ENCODE measurements around the gene THOP1. TPM values are rescaled to one million over a fixed set of nuclear protein-coding genes. Genes with fewer than 3 reads are reported as not detected.
"Not testable (repeated sequence)": the region's sequence is repeated elsewhere in the genome, so short reads cannot be mapped to it uniquely, and the experiment has no call there.

The THOP1 gene
- total RNA-seq, 4 donors from 2014 or later = 31.6 to 55.0 (median 41.4) TPM

- Histone ChIP-seq H3K9me3 (no peaks in the 10 kb centered on the region), H3K36me3 (peaks cover 6% of the 10 kb centered on the region), H3K27me3 (no peaks in the 10 kb centered on the region), H3K4me3 (no peak overlapping the region), H3K27ac (no peak overlapping the region), H3K4me1 (peaks cover 18% of the 10 kb centered on the region)
- TF ChIP-seq EP300 (IDR thresholded peaks at IDR 0.05) = no peak
- TF ChIP-seq POLR2AphosphoS5 (IDR thresholded peaks at IDR 0.05) = no peak
- TF ChIP-seq POLR2A (IDR thresholded peaks at IDR 0.05) = no peak
- no peak for TF ChIP-seq CTCF (IDR thresholded peaks at IDR 0.05)
- no peak for DNase-seq (ENCODE audit: low spot score in 2 of 2)
- whole genome bisulfite sequencing = 93% methylated on average over 16 of the region's 16 CpGs
These were observed 31.3 kb downstream of the THOP1 start for GRCh38 chr19:2816641-2817040.

GRCh38 chr19:2817237-2817829, 32.0 kb downstream of the THOP1 start:
- H3K27ac ChIP-seq; DNase-seq (ENCODE audit: low spot score in 2 of 2); H3K36me3 ChIP-seq; H3K27me3 ChIP-seq; H3K9me3 ChIP-seq; H3K4me3 ChIP-seq: not testable (repeated sequence)
- 77% methylated on average over 22 of the region's 22 CpGs for WGBS
- peaks cover 18% of the 10 kb centered on the region for H3K4me1 ChIP-seq

GRCh38 chr19:2819540-2820111, 34.3 kb downstream of the THOP1 start, which contains the start of gene ZNF554:
Gene ZNF554, plus strand, starts transcription at chr19:2819868. Its CDS starts 204 bp downstream, at chr19:2820072.
- H3K4me3 ChIP-seq = peak within 1 kb of the TSS; percentile 100

GRCh38 chr19:2820112-2820702, 34.9 kb downstream of the THOP1 start:
- H3K4me3 ChIP-seq = peak overlapping the region; percentile 100
- 10% methylated on average over 11 of the region's 36 CpGs for WGBS

More at GRCh38 chr19:2819540-2820111, 34.3 kb downstream of the THOP1 start, which contains the start of gene ZNF554:
- peak; percentile 97 to 98 for DNase-seq (ENCODE audit: low spot score in 2 of 2)
- Histone ChIP-seq H3K36me3 (peaks cover 7% of the 10 kb centered on the region), H3K9me3 (no peaks in the 10 kb centered on the region), H3K4me1 (peaks cover 18% of the 10 kb centered on the region), H3K27me3 (no peaks in the 10 kb centered on the region), H3K27ac (peak within 1 kb of the TSS; percentile 59)
- WGBS = 1% methylated on average over 16 of the region's 64 CpGs
- TF ChIP-seq CTCF (IDR thresholded peaks at IDR 0.05) = peak; percentile 91 to 97
- no peak for TF ChIP-seq EP300 (IDR thresholded peaks at IDR 0.05)

GRCh38 chr19:2822846-2823245, 37.5 kb downstream of the THOP1 start:
- Histone ChIP-seq H3K36me3 (peaks cover 13% of the 10 kb centered on the region), H3K4me1 (peaks cover 18% of the 10 kb centered on the region), H3K4me3 (no peak overlapping the region), H3K27ac (no peak overlapping the region), H3K27me3 (no peaks in the 10 kb centered on the region), H3K9me3 (no peaks in the 10 kb centered on the region)
- no peak for TF ChIP-seq POLR2A (IDR thresholded peaks at IDR 0.05)
- TF ChIP-seq CTCF (IDR thresholded peaks at IDR 0.05) = no peak
- no peak for TF ChIP-seq EP300 (IDR thresholded peaks at IDR 0.05)
- TF ChIP-seq POLR2AphosphoS5 (IDR thresholded peaks at IDR 0.05) = no peak
- DNase-seq (ENCODE audit: low spot score in 2 of 2) = no peak
- WGBS = 83% methylated on average over 3 of the region's 5 CpGs

More at GRCh38 chr19:2820112-2820702, 34.9 kb downstream of the THOP1 start:
- H3K9me3 ChIP-seq = no peaks in the 10 kb centered on the region
- peaks cover 7% of the 10 kb centered on the region for H3K36me3 ChIP-seq
- TF ChIP-seq EP300 (IDR thresholded peaks at IDR 0.05) = no peak
- TF ChIP-seq CTCF (IDR thresholded peaks at IDR 0.05) = no peak
- no peak for TF ChIP-seq POLR2A (IDR thresholded peaks at IDR 0.05)
- no peak for TF ChIP-seq POLR2AphosphoS5 (IDR thresholded peaks at IDR 0.05)
- H3K27ac ChIP-seq = peak overlapping the region; percentile 59
- no peak for DNase-seq (ENCODE audit: low spot score in 2 of 2)
- H3K27me3 ChIP-seq = no peaks in the 10 kb centered on the region
- H3K4me1 ChIP-seq = peaks cover 18% of the 10 kb centered on the region
